HG02885 (cell line): ENCODE results near the gene GHR.

Source experiments
- ATAC-seq: cut with Tn5 transposase; IDR thresholded peaks from one replicate; pipeline ENCODE4 v1.9.1; 2021; ENCODE audit warnings: mild to moderate bottlenecking; ENCODE audit not compliant: unreplicated experiment, poor library complexity

Gene GHR

GRCh38 chr5:42423285-42424165 is at the start of gene GHR:
Gene GHR, plus strand, starts transcription at chr5:42423439. Its CDS starts 142,436 bp downstream, at chr5:42565875.
- ATAC-seq: peak; percentile 70

GRCh38 chr5:42374679-42375273 is 48.5 kb upstream of the GHR start:
- ATAC-seq: no peak

GRCh38 chr5:42377496-42377895 is 45.7 kb upstream of the GHR start:
- no peak for ATAC-seq

GRCh38 chr5:42381973-42382372 is 41.3 kb upstream of the GHR start:
- no peak for ATAC-seq

GRCh38 chr5:42387563-42387962 is 35.7 kb upstream of the GHR start:
- ATAC-seq: no peak

GRCh38 chr5:42390115-42390514 is 33.1 kb upstream of the GHR start:
- ATAC-seq: no peak

- ATAC-seq: no peak
Measured at GRCh38 chr5:42392917-42393316, 30.3 kb upstream of the GHR start.

GRCh38 chr5:42396111-42396510 is 27.1 kb upstream of the GHR start:
- ATAC-seq: no peak

GRCh38 chr5:42397267-42397666 is 26.0 kb upstream of the GHR start:
- ATAC-seq: no peak

- ATAC-seq: no peak
Measured at GRCh38 chr5:42399702-42400101, 23.5 kb upstream of the GHR start.

- no peak for ATAC-seq
Measured at GRCh38 chr5:42400474-42400873, 22.8 kb upstream of the GHR start.

- ATAC-seq: no peak
Measured at GRCh38 chr5:42403236-42403635, 20.0 kb upstream of the GHR start.

GRCh38 chr5:42404366-42404765 is 18.9 kb upstream of the GHR start:
- ATAC-seq: no peak

GRCh38 chr5:42419294-42419693 is 3.9 kb upstream of the GHR start:
- no peak for ATAC-seq

GRCh38 chr5:42422656-42423280 is 471 bp upstream of the GHR start:
- ATAC-seq: no peak

- no peak for ATAC-seq
Measured at GRCh38 chr5:42426016-42426415, 2.8 kb downstream of the GHR start.

GRCh38 chr5:42429694-42430093 is 6.5 kb downstream of the GHR start:
- no peak for ATAC-seq

- no peak for ATAC-seq
Measured at GRCh38 chr5:42434047-42434724, 10.9 kb downstream of the GHR start.

GRCh38 chr5:42436051-42436450 is 12.8 kb downstream of the GHR start:
- ATAC-seq: no peak

- no peak for ATAC-seq
Measured at GRCh38 chr5:42454216-42454995, 31.2 kb downstream of the GHR start.
